ENCODE measurements around the gene ATRN. TPM values are rescaled to one million over a fixed set of nuclear protein-coding genes. Genes with fewer than 3 reads are reported as not detected.
A peak's percentile ranks its signal among the peaks of the same experiment; 100 is the strongest.

The ATRN gene
- total RNA-seq, 1 donor from 2014 or later: 52.0 TPM

DNA sequence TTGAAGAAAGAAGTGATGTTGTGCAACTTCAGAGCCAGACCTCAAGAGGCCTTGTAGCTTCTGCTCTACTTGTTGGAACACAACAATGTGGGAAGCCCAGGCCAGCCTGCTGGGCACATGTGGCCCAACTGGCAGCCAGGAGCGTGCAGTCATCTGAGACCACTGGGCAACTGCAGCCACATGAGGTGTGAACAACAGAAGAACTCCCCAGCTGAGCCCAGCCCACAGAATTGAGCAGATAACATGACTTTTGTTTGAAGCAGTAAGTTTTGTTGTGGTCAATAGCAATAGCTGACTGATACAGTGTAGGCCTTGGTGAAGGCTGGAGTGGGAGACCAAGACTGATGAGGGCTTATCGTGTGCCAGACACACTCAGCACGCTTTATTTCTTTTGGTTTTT lies 219.6 kb downstream of the ATRN start:
- H3K27me3 Mint-ChIP-seq (ENCODE audit: low read depth): peaks cover 4% of the 10 kb centered on the region
- H3K4me3 Mint-ChIP-seq (ENCODE audit: unreplicated experiment): no peak overlapping the region
- no peak overlapping the region for H3K27ac Mint-ChIP-seq (ENCODE audit: unreplicated experiment)
- peaks cover 11% of the 10 kb centered on the region for H3K4me1 Mint-ChIP-seq (ENCODE audit: low read depth)
- TF ChIP-seq CTCF (IDR thresholded peaks at IDR 0.05): no peak
- no peak for DNase-seq (ENCODE audit: low spot score)
- no peaks in the 10 kb centered on the region for H3K9me3 Mint-ChIP-seq (ENCODE audit: low read depth)
- no peaks in the 10 kb centered on the region for H3K36me3 Mint-ChIP-seq (ENCODE audit: low read depth)

GRCh38 chr20:3691306-3691705 lies 220.5 kb downstream of the ATRN start:
- Mint-ChIP-seq H3K4me1 (ENCODE audit: low read depth) (peaks cover 11% of the 10 kb centered on the region), H3K9me3 (ENCODE audit: low read depth) (no peaks in the 10 kb centered on the region)
- TF ChIP-seq CTCF (IDR thresholded peaks at IDR 0.05): no peak

GRCh38 chr20:3691897-3692296 lies 221.1 kb downstream of the ATRN start:
- no peaks in the 10 kb centered on the region for H3K36me3 Mint-ChIP-seq (ENCODE audit: low read depth)
- H3K9me3 Mint-ChIP-seq (ENCODE audit: low read depth): no peaks in the 10 kb centered on the region
- no peak overlapping the region for H3K4me3 Mint-ChIP-seq (ENCODE audit: unreplicated experiment)
- H3K4me1 Mint-ChIP-seq (ENCODE audit: low read depth): peaks cover 5% of the 10 kb centered on the region
- H3K27ac Mint-ChIP-seq (ENCODE audit: unreplicated experiment): no peak overlapping the region
- no peak for TF ChIP-seq CTCF (IDR thresholded peaks at IDR 0.05)
- peak; percentile 81 for DNase-seq (ENCODE audit: low spot score)
- H3K27me3 Mint-ChIP-seq (ENCODE audit: low read depth): peaks cover 2% of the 10 kb centered on the region

More at GRCh38 chr20:3691306-3691705, 220.5 kb downstream of the ATRN start:
- peaks cover 4% of the 10 kb centered on the region for H3K27me3 Mint-ChIP-seq (ENCODE audit: low read depth)
- no peak overlapping the region for H3K27ac Mint-ChIP-seq (ENCODE audit: unreplicated experiment)
- no peak overlapping the region for H3K4me3 Mint-ChIP-seq (ENCODE audit: unreplicated experiment)
- no peaks in the 10 kb centered on the region for H3K36me3 Mint-ChIP-seq (ENCODE audit: low read depth)
- peak; percentile 90 for DNase-seq (ENCODE audit: low spot score)

- H3K27me3 Mint-ChIP-seq (ENCODE audit: low read depth): no peaks in the 10 kb centered on the region
- H3K36me3 Mint-ChIP-seq (ENCODE audit: low read depth): no peaks in the 10 kb centered on the region
- H3K27ac Mint-ChIP-seq (ENCODE audit: unreplicated experiment): no peak overlapping the region
- H3K9me3 Mint-ChIP-seq (ENCODE audit: low read depth): no peaks in the 10 kb centered on the region
- DNase-seq (ENCODE audit: low spot score): peak; percentile 85
- H3K4me1 Mint-ChIP-seq (ENCODE audit: low read depth): peaks cover under 1% of the 10 kb centered on the region
- no peak overlapping the region for H3K4me3 Mint-ChIP-seq (ENCODE audit: unreplicated experiment)
- no peak for TF ChIP-seq CTCF (IDR thresholded peaks at IDR 0.05)
Observed at GRCh38 chr20:3692706-3693294, 222.0 kb downstream of the ATRN start.

GRCh38 chr20:3693376-3693775 lies 222.6 kb downstream of the ATRN start:
- Mint-ChIP-seq H3K4me1 (ENCODE audit: low read depth) (no peaks in the 10 kb centered on the region), H3K27me3 (ENCODE audit: low read depth) (no peaks in the 10 kb centered on the region), H3K9me3 (ENCODE audit: low read depth) (no peaks in the 10 kb centered on the region), H3K36me3 (ENCODE audit: low read depth) (no peaks in the 10 kb centered on the region), H3K27ac (ENCODE audit: unreplicated experiment) (no peak overlapping the region), H3K4me3 (ENCODE audit: unreplicated experiment) (no peak overlapping the region)
- TF ChIP-seq CTCF (IDR thresholded peaks at IDR 0.05): no peak
- DNase-seq (ENCODE audit: low spot score): peak; percentile 87
